CD4-positive, alpha-beta T cell treated with Interferon alpha-2 for 1 hour (primary cell): ENCODE measurements around the gene XRCC1.
"Not testable (repeated sequence)": the region's sequence is repeated elsewhere in the genome, so short reads cannot be mapped to it uniquely, and the experiment has no call there.

Source experiments
- DNase-seq, 2 donors: peaks; one replicate each; pipeline ENCODE4 v3.0.0-alpha.2; 2020 to 2022

Gene XRCC1

GRCh38 chr19:43540381-43540780 is 34.9 kb downstream of the XRCC1 start:
- no peak for DNase-seq

- no peak for DNase-seq
Observed at GRCh38 chr19:43538922-43539321, 36.4 kb downstream of the XRCC1 start.

GRCh38 chr19:43534816-43535761 is 40.2 kb downstream of the XRCC1 start:
- DNase-seq = peak; percentile 21 to 41

GRCh38 chr19:43534305-43534815 is 41.0 kb downstream of the XRCC1 start:
- DNase-seq = no peak

- peak; percentile 98 for DNase-seq
Observed at GRCh38 chr19:43533546-43534304, 41.6 kb downstream of the XRCC1 start.

- DNase-seq = peak; percentile 84 to 88
Observed at GRCh38 chr19:43532962-43533545, 42.3 kb downstream of the XRCC1 start, which contains the start of gene ZNF575. TSS of gene ZNF575 (plus strand) at chr19:43533188. CDS start at chr19:43534423, 1,235 bp downstream.

GRCh38 chr19:43532571-43532961 is 42.8 kb downstream of the XRCC1 start:
- no peak for DNase-seq

GRCh38 chr19:43527860-43528622 is 47.3 kb downstream of the XRCC1 start:
- no peak for DNase-seq

GRCh38 chr19:43526884-43527859 is 48.2 kb downstream of the XRCC1 start, which contains the start of gene ETHE1:
TSS of gene ETHE1 (minus strand) at chr19:43527201. CDS start at chr19:43527177, 24 bp downstream.
- peak; percentile 55 to 74 for DNase-seq

- peak; percentile 11 to 24 for DNase-seq
Observed at GRCh38 chr19:43525836-43526771, 49.2 kb downstream of the XRCC1 start.

- DNase-seq = peak; percentile 45 to 76
Observed at GRCh38 chr19:43524922-43525835, 50.1 kb downstream of the XRCC1 start.

- DNase-seq = not testable (repeated sequence)
Observed at GRCh38 chr19:43523696-43524095, 51.6 kb downstream of the XRCC1 start.

- no peak for DNase-seq
Observed at GRCh38 chr19:43522929-43523328, 52.4 kb downstream of the XRCC1 start.

- DNase-seq = peak; percentile 75 to 83
Observed at GRCh38 chr19:43519436-43520088, 55.8 kb downstream of the XRCC1 start.

GRCh38 chr19:43518051-43518450 is 57.3 kb downstream of the XRCC1 start:
- DNase-seq = no peak

- not testable (repeated sequence) for DNase-seq
Observed at GRCh38 chr19:43512399-43512798, 62.9 kb downstream of the XRCC1 start.

GRCh38 chr19:43511324-43511723 is 64.0 kb downstream of the XRCC1 start:
- no peak for DNase-seq

GRCh38 chr19:43510713-43511112 is 64.6 kb downstream of the XRCC1 start:
- no peak for DNase-seq
